ENCODE data around the gene RPUSD4.
"Not testable (repeated sequence)": the region's sequence is repeated elsewhere in the genome, so short reads cannot be mapped to it uniquely, and the experiment has no call there.

The RPUSD4 gene, protein sequence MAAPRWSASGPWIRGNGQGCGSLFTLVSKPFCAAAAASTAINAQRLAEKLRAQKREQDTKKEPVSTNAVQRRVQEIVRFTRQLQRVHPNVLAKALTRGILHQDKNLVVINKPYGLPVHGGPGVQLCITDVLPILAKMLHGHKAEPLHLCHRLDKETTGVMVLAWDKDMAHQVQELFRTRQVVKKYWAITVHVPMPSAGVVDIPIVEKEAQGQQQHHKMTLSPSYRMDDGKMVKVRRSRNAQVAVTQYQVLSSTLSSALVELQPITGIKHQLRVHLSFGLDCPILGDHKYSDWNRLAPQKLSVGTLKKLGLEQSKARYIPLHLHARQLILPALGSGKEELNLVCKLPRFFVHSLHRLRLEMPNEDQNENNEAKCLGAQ

DNA sequence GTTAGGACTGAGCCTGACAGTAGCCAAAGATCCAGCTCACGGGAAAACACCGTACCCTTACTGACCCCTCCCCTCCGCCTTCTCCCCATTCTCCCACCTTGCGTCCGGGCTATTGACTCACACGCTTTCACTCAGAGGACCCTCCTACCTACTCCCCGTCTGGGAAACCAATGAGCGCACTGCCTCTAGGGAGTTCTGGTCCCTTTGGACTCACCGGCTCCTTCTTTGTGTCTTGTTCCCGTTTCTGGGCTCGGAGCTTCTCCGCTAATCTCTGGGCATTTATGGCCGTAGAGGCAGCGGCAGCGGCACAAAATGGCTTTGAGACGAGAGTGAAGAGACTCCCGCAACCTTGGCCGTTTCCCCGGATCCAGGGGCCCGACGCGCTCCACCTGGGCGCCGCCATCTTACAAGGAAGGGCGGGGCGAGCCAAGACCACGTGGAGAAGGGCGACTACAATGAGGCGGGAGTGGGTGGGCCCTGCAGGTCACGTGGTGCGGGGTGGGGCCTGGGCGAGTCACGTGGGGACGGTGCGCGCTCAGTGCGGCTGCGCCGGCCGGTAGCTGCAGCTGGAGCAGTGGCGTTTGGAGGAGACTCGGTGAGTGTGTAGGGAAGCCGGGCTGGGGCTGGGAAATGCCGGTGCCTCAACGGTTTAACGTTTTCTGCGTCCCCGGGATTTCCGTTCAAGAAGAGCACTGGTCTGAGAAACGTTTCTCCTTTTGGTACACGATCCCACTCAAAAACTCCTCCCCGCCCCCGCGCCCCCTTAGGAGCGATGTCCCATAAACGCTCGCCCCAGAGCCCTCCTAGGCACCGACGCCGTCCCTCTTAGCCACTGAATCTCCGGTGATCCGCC is at the start of gene RPUSD4, which contains the start of gene FAM118B:
Gene RPUSD4, minus strand, starts transcription at position 415 of the 853 bp plus-strand sequence. Its CDS starts 12 bp downstream, at position 403.
Gene FAM118B, plus strand, starts transcription at position 547 of the 853 bp plus-strand sequence. CDS start 23,220 bp downstream, outside the sequence.
- peaks cover 61% of the 10 kb centered on the region for H3K36me3 Mint-ChIP-seq
- peak; percentile 98 to 99 for DNase-seq (ENCODE audit: low spot score in 2 of 2)
- H3K4me3 Mint-ChIP-seq = peak within 1 kb of the TSS; percentile 98
- H3K9me3 Mint-ChIP-seq = no peaks in the 10 kb centered on the region
- peaks cover 33% of the 10 kb centered on the region for H3K4me1 Mint-ChIP-seq
- H3K27ac Mint-ChIP-seq = peak within 1 kb of the TSS; percentile 97
- ATAC-seq = peak; percentile 95

DNA sequence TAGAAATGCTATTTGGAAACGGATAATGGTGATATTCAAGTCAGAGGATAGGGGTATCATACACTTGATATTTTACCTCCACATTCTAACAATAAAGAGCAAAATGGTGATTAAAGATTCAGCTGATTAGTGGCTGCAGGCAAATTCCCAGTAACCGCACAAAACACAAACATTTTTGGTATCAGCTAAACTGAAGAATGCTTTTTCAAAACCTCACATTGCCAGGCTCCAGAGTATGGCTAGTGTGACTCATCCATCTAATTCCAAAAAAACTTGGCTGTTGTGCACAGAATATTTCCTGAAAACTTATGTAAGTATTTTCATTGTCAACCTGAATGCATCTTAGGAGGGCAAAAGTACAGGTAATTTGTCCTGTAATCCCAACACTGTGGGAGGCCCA is 46.3 kb upstream of the RPUSD4 start:
- Mint-ChIP-seq H3K4me1 (no peaks in the 10 kb centered on the region), H3K9me3 (no peaks in the 10 kb centered on the region), H3K4me3 (no peak overlapping the region), H3K27ac (peak overlapping the region; percentile 61), H3K36me3 (peaks cover 69% of the 10 kb centered on the region)
- ATAC-seq = no peak
- DNase-seq (ENCODE audit: low spot score in 2 of 2) = no peak

DNA sequence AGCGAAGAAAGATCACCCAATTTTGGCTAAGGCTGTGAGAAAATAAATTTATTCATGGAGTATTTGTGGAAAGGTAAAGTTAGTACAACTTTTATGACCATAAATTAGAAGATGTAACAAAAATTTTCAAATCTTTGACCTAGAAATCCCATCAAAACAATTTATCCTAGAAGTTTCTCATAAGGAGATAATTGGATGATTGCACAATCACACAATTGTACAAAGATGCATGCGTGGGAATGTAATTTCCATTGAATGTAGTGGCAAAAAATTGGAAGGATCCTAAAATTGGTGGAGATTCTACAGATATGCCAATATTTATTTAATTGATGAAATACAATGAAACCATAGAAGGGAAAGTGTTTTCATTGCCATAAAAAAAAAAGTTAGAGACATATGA is 45.7 kb upstream of the RPUSD4 start:
- H3K4me1 Mint-ChIP-seq = no peaks in the 10 kb centered on the region
- no peak overlapping the region for H3K4me3 Mint-ChIP-seq
- H3K36me3 Mint-ChIP-seq = peaks cover 63% of the 10 kb centered on the region
- H3K9me3 Mint-ChIP-seq = no peaks in the 10 kb centered on the region
- ATAC-seq (no peak), DNase-seq (ENCODE audit: low spot score in 2 of 2) (no peak)
- no peak overlapping the region for H3K27ac Mint-ChIP-seq

DNA sequence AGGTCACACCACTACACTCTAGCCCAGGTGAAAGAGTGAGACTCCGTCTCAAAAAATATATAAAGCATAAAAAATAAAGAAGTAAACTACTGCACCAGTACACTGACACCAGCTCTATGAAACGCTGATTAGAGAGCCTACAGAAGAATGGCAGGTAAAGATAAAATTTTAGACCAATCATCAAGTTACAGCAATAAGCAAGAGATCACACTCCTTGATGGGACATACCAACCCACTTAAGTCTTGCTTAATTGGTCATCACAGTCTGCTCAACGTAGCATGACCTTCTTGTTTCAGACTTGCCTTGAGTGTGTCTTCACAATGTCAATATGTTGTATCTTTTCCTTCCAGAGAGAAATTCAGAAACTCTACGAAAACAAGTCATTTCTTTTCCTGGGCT is 44.8 kb upstream of the RPUSD4 start:
- peak overlapping the region; percentile 27 for H3K27ac Mint-ChIP-seq

DNA sequence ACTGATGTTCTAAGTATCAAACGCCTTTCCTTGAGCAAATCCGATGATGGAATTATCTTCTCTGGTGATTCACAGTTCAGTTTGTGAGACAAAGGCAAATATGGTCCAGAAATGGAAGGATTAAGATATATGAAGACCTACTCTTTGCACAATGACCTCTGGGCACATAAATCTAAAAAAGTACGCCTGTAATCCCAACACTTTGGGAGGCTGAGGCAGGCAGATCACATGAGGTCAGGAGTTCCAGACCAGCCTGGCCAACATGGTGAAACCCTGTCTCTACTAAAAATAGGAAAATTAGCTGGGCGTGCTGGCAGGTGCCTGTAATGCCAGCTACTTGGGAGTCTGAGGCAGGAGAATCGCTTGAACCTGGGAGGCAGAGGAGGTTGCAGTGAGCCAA is 44.1 kb upstream of the RPUSD4 start:
- ATAC-seq; DNase-seq (ENCODE audit: low spot score in 2 of 2); H3K4me1 Mint-ChIP-seq; H3K4me3 Mint-ChIP-seq; H3K9me3 Mint-ChIP-seq: not testable (repeated sequence)
- peak overlapping the region; percentile 27 for H3K27ac Mint-ChIP-seq
- peaks cover 61% of the 10 kb centered on the region for H3K36me3 Mint-ChIP-seq

More for the DNA sequence above, 44.8 kb upstream of the RPUSD4 start:
- H3K9me3 Mint-ChIP-seq = no peaks in the 10 kb centered on the region
- H3K36me3 Mint-ChIP-seq = peaks cover 61% of the 10 kb centered on the region
- H3K4me1 Mint-ChIP-seq = no peaks in the 10 kb centered on the region
- ATAC-seq (no peak), DNase-seq (ENCODE audit: low spot score in 2 of 2) (no peak)
- H3K4me3 Mint-ChIP-seq = no peak overlapping the region

DNA sequence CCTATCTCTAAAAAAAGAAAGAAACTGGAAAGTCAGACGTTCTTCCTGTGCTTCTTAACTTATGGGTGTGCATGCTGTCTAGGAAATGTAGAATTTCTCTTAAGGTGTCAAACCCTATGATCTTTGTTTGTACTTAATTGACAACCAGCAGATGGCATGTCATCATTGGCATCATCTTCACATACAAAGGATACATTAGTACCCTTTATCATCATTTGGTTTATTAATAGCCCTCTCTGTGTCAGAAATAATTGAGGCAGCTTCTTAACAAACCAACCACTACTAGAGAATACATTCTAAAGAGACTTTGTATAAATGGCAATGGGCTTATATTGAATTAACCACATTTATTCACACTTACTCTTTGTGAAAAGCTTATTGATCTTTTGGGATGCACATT is 43.4 kb upstream of the RPUSD4 start:
- Mint-ChIP-seq H3K36me3 (peaks cover 58% of the 10 kb centered on the region), H3K9me3 (no peaks in the 10 kb centered on the region), H3K4me3 (no peak overlapping the region), H3K27ac (peak overlapping the region; percentile 27), H3K4me1 (no peaks in the 10 kb centered on the region)
- DNase-seq (ENCODE audit: low spot score in 2 of 2) = no peak
- no peak for ATAC-seq

DNA sequence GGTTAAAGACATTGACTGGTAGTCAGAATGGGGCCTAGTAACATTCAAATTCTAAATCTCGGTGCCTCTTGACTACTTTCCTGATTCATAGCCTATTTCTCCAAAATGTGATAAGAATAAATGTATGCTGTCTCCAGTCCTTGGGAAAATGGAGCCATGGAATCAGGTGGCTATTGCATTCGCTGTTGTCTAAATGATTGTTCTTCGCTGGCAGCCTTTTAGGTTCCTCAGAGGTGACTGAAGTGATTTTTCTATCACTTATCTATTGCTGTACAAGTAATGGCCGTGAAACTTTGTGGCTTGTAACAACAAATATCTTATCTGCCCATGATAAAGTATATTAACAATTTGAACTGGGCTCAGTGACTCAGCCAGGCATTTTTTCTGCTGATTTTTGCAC is 41.8 kb upstream of the RPUSD4 start:
- Mint-ChIP-seq H3K36me3 (peaks cover 54% of the 10 kb centered on the region), H3K9me3 (no peaks in the 10 kb centered on the region), H3K4me1 (no peaks in the 10 kb centered on the region), H3K4me3 (no peak overlapping the region), H3K27ac (no peak overlapping the region)
- ATAC-seq = no peak
- DNase-seq (ENCODE audit: low spot score in 2 of 2) = no peak

DNA sequence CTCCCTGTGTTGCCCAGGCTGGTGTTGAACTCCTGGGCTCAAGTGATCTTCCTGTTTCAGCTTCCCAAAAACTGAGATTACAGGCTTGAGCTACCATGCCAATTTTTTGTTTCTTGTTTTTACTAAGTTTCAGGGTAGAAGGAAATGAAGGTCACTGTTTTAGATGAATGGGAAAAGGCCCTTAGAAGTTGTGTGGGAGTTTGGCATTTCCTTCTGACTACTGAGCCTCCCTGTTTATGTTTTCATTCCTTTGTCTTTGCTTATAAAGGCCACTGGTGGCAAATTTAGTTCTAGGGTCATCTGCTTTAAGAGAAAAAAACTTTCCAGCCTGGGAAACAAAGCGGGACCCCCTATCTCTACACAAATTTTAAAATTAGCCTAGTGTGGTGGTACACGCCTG is 35.2 kb upstream of the RPUSD4 start:
- no peak overlapping the region for H3K4me3 Mint-ChIP-seq
- no peaks in the 10 kb centered on the region for H3K9me3 Mint-ChIP-seq
- DNase-seq (ENCODE audit: low spot score in 2 of 2) = no peak
- no peaks in the 10 kb centered on the region for H3K4me1 Mint-ChIP-seq
- peaks cover 65% of the 10 kb centered on the region for H3K36me3 Mint-ChIP-seq
- H3K27ac Mint-ChIP-seq = no peak overlapping the region
- no peak for ATAC-seq

DNA sequence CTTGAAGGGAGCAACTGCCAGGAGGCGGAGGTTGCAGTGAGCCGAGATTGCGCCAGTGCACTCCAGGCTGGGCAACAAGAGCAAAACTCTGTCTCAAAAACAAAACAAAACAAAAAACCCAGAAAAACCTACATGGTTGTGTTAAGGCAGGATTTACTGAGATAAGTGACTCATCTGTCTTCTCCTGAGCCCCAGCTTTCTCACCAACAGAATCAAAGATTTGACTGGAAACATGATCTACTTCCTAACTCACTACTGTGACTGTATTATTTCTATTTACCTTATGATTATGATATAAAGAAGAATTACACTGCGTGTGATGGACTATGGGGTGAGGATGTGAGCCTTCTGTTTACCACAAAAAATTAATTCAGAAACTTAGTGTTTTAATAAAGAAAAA is 21.9 kb upstream of the RPUSD4 start:
- Mint-ChIP-seq H3K4me1 (no peaks in the 10 kb centered on the region), H3K4me3 (no peak overlapping the region), H3K36me3 (peaks cover 45% of the 10 kb centered on the region), H3K27ac (no peak overlapping the region), H3K9me3 (no peaks in the 10 kb centered on the region)
- DNase-seq (ENCODE audit: low spot score in 2 of 2) (no peak), ATAC-seq (peak; percentile 26)

DNA sequence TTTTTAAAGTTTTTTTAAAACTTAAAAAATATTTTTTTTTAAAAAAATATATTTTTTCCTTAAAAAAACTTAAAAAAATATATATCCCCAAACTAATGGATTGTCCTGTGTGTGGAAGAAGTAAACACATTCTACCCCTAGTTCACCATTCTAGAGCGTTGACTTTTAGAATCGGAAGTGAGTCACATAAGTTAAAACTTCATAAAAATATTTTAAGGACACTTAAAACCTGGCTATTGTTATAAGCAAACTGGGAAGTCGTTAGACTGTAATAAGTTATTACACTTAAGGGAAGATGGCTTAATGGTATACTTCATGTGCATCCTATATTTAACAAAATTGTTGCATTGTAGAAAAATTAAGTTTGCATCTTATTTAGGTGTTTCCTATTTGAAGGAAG is 21.2 kb upstream of the RPUSD4 start:
- Mint-ChIP-seq H3K36me3 (peaks cover 38% of the 10 kb centered on the region), H3K9me3 (no peaks in the 10 kb centered on the region), H3K4me3 (no peak overlapping the region), H3K27ac (no peak overlapping the region), H3K4me1 (no peaks in the 10 kb centered on the region)
- no peak for ATAC-seq
- no peak for DNase-seq (ENCODE audit: low spot score in 2 of 2)

DNA sequence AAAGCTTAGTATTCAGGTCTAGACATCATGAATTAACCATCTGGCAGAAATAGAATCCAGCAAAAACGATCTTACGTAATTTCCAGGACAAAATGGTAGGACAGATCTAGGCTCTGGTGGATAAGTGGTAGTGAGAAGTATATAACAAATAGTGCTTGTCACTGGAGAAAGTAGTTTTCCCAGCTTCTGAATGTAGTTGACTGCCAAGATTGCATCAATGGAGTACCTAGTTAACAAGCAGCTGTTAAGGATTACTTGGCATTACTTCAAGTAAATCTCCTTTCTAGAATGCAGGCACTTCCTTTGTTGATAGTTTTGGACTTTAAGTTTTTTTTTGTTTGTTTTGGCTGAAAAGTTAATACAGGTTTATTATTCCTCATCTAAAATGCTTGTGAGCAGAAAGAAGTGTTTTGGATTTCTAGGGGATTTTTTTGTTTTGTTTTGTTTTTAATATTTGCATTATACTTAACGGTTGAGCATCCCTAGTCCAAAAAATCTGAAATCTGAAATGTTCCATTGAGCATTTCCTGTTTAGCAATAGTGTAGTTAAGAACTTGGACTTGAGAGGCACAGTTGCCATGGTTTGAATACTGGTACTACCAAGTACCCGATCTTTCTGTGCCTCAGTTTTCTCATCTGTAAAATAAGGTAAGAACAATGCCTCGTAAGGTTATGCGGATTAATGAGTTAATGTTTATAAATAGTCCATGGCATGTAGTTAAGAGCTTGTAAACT is 20.4 kb upstream of the RPUSD4 start:
- H3K27ac Mint-ChIP-seq = no peak overlapping the region

DNA sequence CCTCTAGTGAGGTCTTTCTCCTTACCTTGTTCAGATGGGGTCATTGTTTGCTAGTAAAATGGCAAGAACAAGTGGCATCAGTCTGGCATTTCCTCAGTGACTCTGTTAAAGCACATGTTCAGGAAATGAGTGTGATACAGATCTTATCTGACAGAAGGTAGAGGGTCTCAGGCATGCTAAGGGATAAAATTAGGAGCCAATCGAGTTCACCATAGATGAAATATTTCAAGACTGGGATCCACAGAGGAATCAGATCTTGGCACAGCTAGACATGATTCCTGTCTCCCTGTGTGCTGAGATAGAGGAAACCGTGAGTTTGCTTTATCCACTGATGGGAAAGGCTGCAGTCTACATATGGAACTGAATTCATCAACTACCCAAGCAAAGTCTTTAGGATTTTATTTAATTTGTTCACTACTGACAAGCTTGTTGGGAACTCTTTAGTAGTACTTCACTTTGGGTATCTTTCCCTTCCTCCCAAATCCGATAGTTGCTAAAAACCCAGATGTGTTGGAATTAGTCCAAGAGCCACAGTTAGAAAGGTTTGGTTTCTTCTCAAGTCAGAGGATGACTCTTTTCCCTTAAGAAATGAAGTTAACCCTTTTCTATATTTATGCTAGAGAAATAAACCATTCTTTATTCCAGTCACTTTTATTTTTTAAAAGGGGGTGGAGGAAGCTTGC is 18.5 kb upstream of the RPUSD4 start:
- H3K4me1 Mint-ChIP-seq = no peaks in the 10 kb centered on the region
- H3K27ac Mint-ChIP-seq = no peak overlapping the region
- peaks cover 22% of the 10 kb centered on the region for H3K36me3 Mint-ChIP-seq
- no peak overlapping the region for H3K4me3 Mint-ChIP-seq
- ATAC-seq (no peak), DNase-seq (ENCODE audit: low spot score in 2 of 2) (no peak)
- no peaks in the 10 kb centered on the region for H3K9me3 Mint-ChIP-seq

More for the DNA sequence above, 20.4 kb upstream of the RPUSD4 start:
- no peak for DNase-seq (ENCODE audit: low spot score in 2 of 2)
- Mint-ChIP-seq H3K9me3 (no peaks in the 10 kb centered on the region), H3K4me3 (no peak overlapping the region), H3K4me1 (no peaks in the 10 kb centered on the region), H3K36me3 (peaks cover 34% of the 10 kb centered on the region)
- no peak for ATAC-seq

DNA sequence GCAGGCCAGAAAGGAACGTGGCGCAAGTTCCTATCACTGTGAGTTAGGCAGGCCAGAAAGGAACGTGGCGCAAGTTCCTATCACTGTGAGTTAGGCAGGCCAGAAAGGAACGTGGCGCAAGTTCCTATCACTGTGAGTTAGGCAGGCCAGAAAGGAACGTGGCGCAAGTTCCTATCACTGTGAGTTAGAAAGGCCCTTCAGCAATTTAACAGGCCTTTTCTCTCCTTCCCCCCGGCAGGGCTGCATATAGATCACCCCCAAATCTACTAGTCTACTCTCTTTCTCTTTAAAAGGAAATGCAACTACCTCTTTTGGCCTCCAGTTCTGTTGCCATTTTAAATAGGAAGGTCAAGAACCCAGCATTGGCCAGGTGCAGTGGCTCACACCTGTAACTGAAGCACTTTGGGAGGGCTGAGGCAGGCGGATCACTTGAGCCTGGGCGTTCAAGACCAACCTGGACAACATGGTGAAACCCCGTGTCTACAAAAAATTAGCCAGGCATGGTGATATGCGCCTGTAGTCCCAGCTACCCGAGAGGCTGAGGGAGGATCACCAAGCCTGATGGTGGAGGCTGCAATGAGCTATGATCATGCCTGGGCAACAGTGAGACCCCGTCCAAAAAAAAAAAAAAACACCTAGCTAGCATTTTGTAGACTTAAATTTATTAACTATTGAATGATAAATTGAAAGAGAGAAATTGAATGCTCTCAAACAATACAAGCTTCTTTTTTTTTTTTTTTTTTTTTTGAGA is 15.1 kb upstream of the RPUSD4 start:
- ATAC-seq (no peak), DNase-seq (ENCODE audit: low spot score in 2 of 2) (no peak)
- Mint-ChIP-seq H3K4me1 (no peaks in the 10 kb centered on the region), H3K4me3 (no peak overlapping the region), H3K27ac (no peak overlapping the region), H3K36me3 (peaks cover 12% of the 10 kb centered on the region), H3K9me3 (no peaks in the 10 kb centered on the region)

DNA sequence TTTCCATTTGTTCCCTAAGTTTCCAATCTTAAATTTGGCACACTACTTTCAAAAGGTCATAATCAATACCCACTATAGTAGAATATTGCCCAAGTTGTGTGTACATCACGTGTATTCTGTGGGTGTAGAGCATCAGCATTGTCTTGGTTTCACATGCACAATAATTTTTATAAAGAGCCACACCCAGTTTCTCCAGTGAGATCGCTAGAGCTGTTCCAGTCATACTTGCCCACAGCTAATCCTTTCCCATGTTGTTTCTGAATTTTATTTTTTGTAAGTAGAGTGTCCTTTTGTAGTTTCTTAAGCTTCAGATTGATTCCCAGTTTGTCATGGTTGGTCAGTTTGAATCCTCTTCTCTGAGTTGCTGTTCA is 13.8 kb upstream of the RPUSD4 start:
- Mint-ChIP-seq H3K4me3 (no peak overlapping the region), H3K27ac (no peak overlapping the region), H3K36me3 (peaks cover 2% of the 10 kb centered on the region), H3K4me1 (peaks cover 2% of the 10 kb centered on the region), H3K9me3 (no peaks in the 10 kb centered on the region)
- ATAC-seq = no peak
- no peak for DNase-seq (ENCODE audit: low spot score in 2 of 2)
